Esophagus muscularis mucosa (tissue), 4 donors: ENCODE results near the gene ZNF469. TPM values are rescaled to one million over a fixed set of nuclear protein-coding genes. Genes with fewer than 3 reads are reported as not detected.

ENCODE experiments used
- DNase-seq: peaks from one replicate; pipeline ENCODE4 v3.0.0-alpha.2; 2017; ENCODE audit errors: extremely low spot score
- H3K27ac ChIP-seq, 4 donors: fragments of 200-600 bp; sonication (generic); replicated peaks in 1 of 4; 1 replicate in 3 of 4; 2 replicates in 1 of 4; pipeline ENCODE4 v1.5.1; 2016 to 2019; ENCODE audit warnings: mild to moderate bottlenecking in 1 of 4
- H3K27me3 ChIP-seq, 4 donors: fragments of 200-600 bp; sonication (generic); one replicate each; pipeline versions ENCODE4 v1.5.1 to v1.6.0; 2016 to 2019
- H3K36me3 ChIP-seq, 4 donors: fragments of 200-600 bp; sonication (generic); one replicate each; pipeline ENCODE4 v1.5.1; 2016 to 2019
- H3K4me1 ChIP-seq, 4 donors: fragments of 200-600 bp; sonication (generic); one replicate each; pipeline ENCODE4 v1.5.1; 2016 to 2019
- H3K4me3 ChIP-seq, 4 donors: fragments of 200-600 bp; sonication (generic); 1 replicate in 2 of 4; 2 replicates in 2 of 4; pipeline ENCODE4 v1.5.1; 2016 to 2019; ENCODE audit warnings: mild to moderate bottlenecking in 4 of 4, moderate library complexity in 1 of 4
- H3K9me3 ChIP-seq, 4 donors: fragments of 200-600 bp; sonication (generic); 1 replicate in 3 of 4; 2 replicates in 1 of 4; pipeline ENCODE4 v1.5.1; 2016 to 2019
- EP300 ChIP-seq: sonication (generic); formaldehyde crosslinking; IDR thresholded peaks from one replicate; pipeline ENCODE4 v1.6.1; 2017; ENCODE audit warnings: antibody characterized with exemption
- POLR2A ChIP-seq: fragments of 450-650 bp; IDR thresholded peaks from one replicate; pipeline ENCODE4 v1.6.1; 2017; ENCODE audit warnings: antibody characterized with exemption, moderate library complexity, mild to moderate bottlenecking, low read depth
- POLR2AphosphoS5 ChIP-seq, 2 donors: sonication (generic); formaldehyde crosslinking; IDR thresholded peaks; one replicate each; pipeline ENCODE4 v1.6.1; 2017; ENCODE audit warnings: antibody characterized with exemption in 2 of 2
- WGBS: methylation state at CpG from one replicate; pipeline ENCODE4 v1.1.5; 2018; 5-methylcytosine and 5-hydroxymethylcytosine counted together
- intact Hi-C: fragments of 100-400 bp; cut with DNase I; formaldehyde crosslinking; loops from one replicate; pipeline ENCODE4 v1.15.1; 2023
- total RNA-seq, 4 donors: library from RNA; depleted of rRNA; stranded (reverse); fragments of >200 nt; gene quantifications; one replicate each; pipeline versions ENCODE4 v1.1.0 to v1.2.1, GENCODE V29; 2016
- TF ChIP-seq, protein P1 (sequence below), 3 experiments: fragments of 200-600 bp in 2 of 3; fragments of 450-650 bp in 1 of 3; sonication (generic) in 2 of 3; IDR thresholded peaks; one replicate each; pipeline ENCODE4 v1.5.1; 2017 to 2019; ENCODE audit warnings: antibody characterized with exemption in 3 of 3, mild to moderate bottlenecking in 2 of 3, moderate library complexity in 1 of 3

The ZNF469 gene
- total RNA-seq, 4 donors from 2014 or later = 1.2 to 3.7 (median 2.2) TPM

DNA sequence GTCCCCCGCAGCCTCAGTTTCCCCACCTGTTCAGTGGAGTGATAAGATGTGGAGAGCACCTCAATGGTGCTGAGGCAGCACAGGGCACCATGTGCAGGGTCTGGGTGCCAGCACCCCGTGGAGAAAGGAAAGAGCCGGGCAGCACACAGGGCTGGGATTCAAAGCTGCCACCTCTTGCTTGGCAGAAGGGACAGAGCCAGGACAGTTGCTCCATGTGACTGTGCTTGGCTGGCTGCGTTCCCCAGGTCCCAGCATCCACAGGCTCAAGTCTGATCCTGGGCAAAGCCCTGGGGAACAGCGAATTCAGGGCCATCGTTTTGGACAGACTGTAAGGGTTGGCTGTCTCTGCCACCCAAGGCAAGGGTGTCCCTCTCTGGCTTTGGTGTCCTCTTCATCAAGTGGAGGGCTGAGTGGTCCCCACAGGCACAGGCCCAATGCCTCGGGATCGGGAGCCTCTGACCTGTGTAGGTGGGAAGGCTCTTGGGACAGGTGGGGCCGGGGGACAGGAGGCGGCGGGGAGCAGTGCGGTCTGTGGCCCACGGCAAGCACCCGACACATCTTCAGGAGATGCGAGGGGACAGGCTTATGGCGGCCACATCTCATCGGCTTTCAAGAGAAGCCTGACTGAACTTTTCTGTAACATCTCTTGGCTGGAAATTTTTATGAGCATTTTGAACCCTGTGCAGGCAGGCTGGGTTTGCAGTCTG, 8.5 kb downstream of the ZNF469 start:
- DNase-seq = no peak
- H3K36me3 ChIP-seq = no peaks in the 10 kb centered on the region
- H3K9me3 ChIP-seq = no peaks in the 10 kb centered on the region
- WGBS = 89% methylated on average over 16 of the region's 17 CpGs
- no peak for TF ChIP-seq POLR2A
- TF ChIP-seq EP300 = no peak
- TF ChIP-seq, protein P1, sequence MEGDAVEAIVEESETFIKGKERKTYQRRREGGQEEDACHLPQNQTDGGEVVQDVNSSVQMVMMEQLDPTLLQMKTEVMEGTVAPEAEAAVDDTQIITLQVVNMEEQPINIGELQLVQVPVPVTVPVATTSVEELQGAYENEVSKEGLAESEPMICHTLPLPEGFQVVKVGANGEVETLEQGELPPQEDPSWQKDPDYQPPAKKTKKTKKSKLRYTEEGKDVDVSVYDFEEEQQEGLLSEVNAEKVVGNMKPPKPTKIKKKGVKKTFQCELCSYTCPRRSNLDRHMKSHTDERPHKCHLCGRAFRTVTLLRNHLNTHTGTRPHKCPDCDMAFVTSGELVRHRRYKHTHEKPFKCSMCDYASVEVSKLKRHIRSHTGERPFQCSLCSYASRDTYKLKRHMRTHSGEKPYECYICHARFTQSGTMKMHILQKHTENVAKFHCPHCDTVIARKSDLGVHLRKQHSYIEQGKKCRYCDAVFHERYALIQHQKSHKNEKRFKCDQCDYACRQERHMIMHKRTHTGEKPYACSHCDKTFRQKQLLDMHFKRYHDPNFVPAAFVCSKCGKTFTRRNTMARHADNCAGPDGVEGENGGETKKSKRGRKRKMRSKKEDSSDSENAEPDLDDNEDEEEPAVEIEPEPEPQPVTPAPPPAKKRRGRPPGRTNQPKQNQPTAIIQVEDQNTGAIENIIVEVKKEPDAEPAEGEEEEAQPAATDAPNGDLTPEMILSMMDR (IDR thresholded peaks at IDR 0.05) = no peak
- no peak for TF ChIP-seq POLR2AphosphoS5 (IDR thresholded peaks at IDR 0.05)
- H3K27me3 ChIP-seq = peaks cover 0 to 39% (median 0%) of the 10 kb centered on the region in 4 donors
- no peak overlapping the region for H3K27ac ChIP-seq
- intact Hi-C loops = no loop called here
- H3K4me3 ChIP-seq = no peak overlapping the region
- H3K4me1 ChIP-seq = peaks cover 12 to 20% (median 15%) of the 10 kb centered on the region in 4 donors

DNA sequence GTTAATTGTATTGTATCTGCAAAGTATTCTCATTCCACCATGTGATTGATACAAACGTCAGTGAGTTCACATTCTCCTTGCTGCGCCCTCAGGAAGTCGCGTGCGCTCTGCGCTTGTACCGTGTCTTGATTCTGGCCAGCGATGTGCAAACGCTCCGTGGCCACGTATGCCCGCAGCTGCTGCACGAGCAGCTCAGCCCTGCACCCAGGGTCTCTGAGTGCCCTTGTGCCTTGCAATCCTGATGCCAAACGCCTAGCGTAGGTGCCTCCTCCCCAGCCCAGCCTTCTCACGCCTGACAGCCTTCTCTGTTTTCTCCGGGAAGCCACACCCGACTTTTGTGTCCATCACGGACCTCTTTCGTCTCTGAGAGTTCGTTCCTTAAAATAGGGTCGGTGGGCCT, 9.4 kb downstream of the ZNF469 start:
- peaks cover 0 to 34% (median 0%) of the 10 kb centered on the region in 4 donors for H3K27me3 ChIP-seq
- intact Hi-C loops = no loop called here
- no peak for TF ChIP-seq POLR2A
- TF ChIP-seq, protein P1 (IDR thresholded peaks at IDR 0.05) = no peak
- TF ChIP-seq EP300 = no peak
- TF ChIP-seq POLR2AphosphoS5 (IDR thresholded peaks at IDR 0.05) = no peak
- no peaks in the 10 kb centered on the region for H3K9me3 ChIP-seq
- H3K4me3 ChIP-seq = no peak overlapping the region
- H3K36me3 ChIP-seq = no peaks in the 10 kb centered on the region
- no peak overlapping the region for H3K27ac ChIP-seq
- 89% methylated on average over 22 of the region's 22 CpGs for WGBS
- peaks cover 12 to 20% (median 15%) of the 10 kb centered on the region in 4 donors for H3K4me1 ChIP-seq
- no peak for DNase-seq

DNA sequence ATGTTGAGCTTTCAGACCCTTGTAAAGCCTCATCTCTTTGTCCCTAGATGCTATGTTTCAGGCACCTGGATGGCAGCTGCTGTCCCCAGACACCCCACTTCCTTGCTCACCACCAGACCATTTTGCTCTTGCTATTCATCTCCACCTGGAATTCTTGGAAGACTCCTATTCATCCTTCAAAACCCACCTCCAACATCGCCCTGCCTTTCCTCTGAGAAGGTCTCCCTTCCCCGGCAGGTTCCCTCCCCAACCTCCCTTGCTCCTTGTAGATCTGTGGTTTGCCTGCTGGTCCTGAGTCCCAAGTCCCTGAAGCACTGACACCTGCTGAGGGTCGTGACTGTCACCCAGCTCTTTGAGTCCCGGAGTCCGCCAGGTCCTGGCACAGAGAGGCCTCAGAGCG, 9.9 kb downstream of the ZNF469 start:
- H3K27ac ChIP-seq = no peak overlapping the region

DNA sequence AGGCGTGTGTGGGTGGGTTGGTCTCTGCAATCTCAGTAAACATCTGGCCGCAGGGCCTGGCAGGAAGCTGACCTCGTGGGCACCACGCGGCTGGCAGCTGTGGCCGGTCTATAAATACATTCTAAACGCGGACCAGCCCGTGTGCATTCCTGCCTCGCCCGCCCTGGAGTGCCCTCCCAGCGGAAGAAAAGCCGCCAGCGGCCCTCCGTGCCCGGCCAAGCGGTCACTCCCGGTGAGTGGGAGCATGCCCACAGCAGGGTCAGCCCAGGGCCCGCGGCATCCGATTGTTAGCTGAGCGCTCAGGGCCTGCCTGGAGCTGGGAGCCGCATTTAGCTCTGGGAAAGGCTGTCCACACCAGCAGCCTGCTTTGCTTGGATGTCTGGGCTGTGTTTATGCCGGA, 10.3 kb downstream of the ZNF469 start:
- Histone ChIP-seq H3K27me3 (peaks cover 0 to 24% (median 0%) of the 10 kb centered on the region in 4 donors), H3K4me3 (no peak overlapping the region), H3K4me1 (peaks cover 6 to 16% (median 9%) of the 10 kb centered on the region in 4 donors), H3K9me3 (no peaks in the 10 kb centered on the region), H3K36me3 (no peaks in the 10 kb centered on the region), H3K27ac (no peak overlapping the region)
- TF ChIP-seq EP300 (no peak), POLR2A (no peak), POLR2AphosphoS5 (IDR thresholded peaks at IDR 0.05) (no peak)
- TF ChIP-seq, protein P1 (IDR thresholded peaks at IDR 0.05) = no peak
- intact Hi-C loops = no loop called here
- 48% methylated on average over 9 of the region's 24 CpGs for WGBS
- no peak for DNase-seq

More for the DNA sequence above, 9.9 kb downstream of the ZNF469 start:
- Histone ChIP-seq H3K4me3 (no peak overlapping the region), H3K27me3 (peaks cover 0 to 29% (median 0%) of the 10 kb centered on the region in 4 donors), H3K4me1 (peaks cover 10 to 20% (median 13%) of the 10 kb centered on the region in 4 donors), H3K36me3 (no peaks in the 10 kb centered on the region), H3K9me3 (no peaks in the 10 kb centered on the region)
- 71% methylated on average over 6 of the region's 6 CpGs for WGBS
- no peak for TF ChIP-seq POLR2AphosphoS5 (IDR thresholded peaks at IDR 0.05)
- no peak for TF ChIP-seq POLR2A
- TF ChIP-seq, protein P1 (IDR thresholded peaks at IDR 0.05) = no peak
- TF ChIP-seq EP300 = no peak
- intact Hi-C loops = no loop called here
- DNase-seq = no peak
